Measurements from ENCODE around the gene USO1.
"Not testable (repeated sequence)": the region's sequence is repeated elsewhere in the genome, so short reads cannot be mapped to it uniquely, and the experiment has no call there.

The USO1 gene

DNA sequence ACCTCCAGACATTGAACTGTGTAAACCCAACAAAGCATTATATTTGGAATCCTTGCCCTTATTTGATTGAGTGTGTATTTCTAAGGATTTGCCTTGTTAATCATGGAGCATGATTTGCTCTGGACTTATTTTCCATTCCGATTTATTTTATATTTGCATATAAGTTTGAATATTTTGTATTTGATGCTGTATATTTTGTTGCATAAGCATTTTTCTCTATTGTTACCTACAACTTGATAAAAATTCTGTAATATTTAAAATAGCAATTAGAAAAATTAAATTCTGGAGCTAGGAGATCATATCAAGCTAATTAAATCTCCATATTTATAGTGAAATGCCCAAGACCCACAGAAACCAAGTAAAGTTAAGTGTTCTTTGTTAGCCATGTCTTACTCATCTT lies 47.2 kb downstream of the USO1 start:
- no peak for DNase-seq

GRCh38 chr4:75777589-75777988 lies 53.2 kb downstream of the USO1 start:
- no peak for DNase-seq

DNA sequence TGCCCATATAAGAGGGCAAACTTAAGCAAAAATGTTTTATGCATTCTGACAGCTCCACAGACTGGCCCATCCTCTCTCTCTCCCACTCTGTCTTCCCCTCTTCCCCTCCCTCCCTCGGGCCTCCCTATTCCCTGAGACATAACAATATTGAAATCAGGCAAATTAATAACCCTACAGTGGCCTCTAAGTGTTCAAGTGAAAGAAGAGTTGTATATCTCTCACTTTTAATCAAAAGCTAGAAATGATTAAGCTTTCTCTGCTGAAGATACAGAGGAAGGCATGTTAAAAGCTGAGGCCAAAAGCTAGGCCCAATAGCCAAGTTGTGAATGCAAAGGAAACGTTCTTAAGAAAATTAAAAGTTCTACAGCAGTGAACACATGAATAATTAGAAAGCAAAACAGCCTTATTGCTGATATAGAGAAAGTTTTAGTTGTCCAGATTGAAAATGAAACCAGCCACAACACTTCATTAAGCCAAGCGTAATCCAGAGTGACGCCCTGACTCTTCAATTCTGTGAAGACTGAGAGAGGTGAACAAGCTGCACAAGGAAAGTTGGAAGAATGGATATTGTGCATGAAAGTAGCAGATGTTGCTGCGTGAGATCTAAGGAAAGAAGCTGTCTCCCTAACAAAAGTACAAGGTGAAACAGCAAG lies 54.9 kb downstream of the USO1 start:
- DNase-seq: no peak

DNA sequence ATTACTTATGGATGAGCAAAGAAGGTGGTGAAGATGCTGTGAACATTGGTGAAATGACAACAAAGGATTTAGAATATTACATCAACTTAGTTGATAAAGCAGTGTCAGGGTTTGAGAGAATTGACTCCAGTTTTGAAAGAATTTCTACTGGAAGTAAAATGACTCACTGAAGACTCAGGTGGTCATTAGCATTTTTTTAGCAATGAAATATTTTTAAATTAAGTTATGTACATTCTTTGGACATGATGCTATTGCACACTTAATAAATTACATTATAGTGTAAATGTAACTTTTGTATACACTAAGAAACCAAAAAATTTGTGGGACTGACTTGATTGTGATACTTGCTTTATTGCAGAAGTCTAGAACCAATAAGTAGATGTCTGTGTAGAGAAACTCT lies 56.9 kb downstream of the USO1 start:
- DNase-seq: no peak

DNA sequence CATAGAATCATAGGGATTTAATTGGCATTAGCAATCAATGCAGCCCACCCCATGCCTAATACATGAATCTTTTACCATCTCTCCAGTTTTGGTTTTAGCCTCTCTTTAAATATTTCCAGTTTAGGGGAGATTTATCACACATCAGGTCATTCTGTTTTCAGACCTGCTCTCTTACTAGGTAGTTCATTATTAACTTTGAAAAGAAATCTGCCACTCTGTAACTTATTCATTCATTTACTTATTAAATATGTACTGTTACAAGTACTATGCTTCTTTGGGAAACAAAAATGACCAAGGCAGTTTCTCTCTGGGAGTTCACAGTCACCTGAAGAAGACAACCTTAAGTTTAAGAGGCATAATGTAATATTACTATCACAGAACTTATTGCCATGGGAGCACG lies 62.1 kb downstream of the USO1 start:
- DNase-seq: no peak

DNA sequence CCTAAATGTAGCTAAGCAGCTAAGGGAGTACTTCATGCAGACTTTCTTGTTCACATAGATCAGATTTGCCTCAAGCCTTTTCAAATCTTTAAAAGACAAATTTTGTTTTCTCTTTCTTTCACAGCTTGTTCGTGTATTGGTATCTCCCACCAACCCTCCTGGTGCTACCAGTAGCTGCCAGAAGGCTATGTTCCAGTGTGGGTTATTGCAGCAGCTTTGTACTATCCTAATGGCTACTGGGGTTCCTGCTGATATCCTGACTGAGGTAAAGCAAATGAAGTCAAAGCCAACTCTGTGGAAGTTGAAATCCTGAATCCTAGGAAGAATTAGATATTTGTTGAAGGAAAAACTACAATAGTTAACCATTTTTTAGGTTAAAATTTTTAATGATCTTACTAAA lies 62.6 kb downstream of the USO1 start:
- DNase-seq: no peak

- no peak for DNase-seq
Measured at GRCh38 chr4:75790024-75790423, 65.6 kb downstream of the USO1 start.

DNA sequence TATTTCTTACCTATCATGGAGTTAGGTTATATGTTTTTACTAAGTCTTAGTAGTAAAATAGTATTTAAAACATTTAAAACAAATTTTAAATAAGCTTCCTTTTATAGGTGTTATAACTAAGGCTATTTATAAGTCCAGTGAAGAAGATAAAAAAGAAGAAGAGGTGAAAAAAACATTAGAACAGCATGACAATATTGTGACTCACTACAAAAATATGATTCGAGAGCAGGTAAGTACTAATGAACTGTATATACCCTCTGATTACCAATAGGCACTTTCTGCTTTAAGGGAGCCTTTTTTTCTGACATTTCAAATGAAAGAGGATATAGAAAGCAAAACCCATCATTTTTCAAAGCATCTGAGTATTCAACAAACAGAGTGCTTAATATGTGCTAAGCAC lies 76.6 kb downstream of the USO1 start:
- DNase-seq: no peak

DNA sequence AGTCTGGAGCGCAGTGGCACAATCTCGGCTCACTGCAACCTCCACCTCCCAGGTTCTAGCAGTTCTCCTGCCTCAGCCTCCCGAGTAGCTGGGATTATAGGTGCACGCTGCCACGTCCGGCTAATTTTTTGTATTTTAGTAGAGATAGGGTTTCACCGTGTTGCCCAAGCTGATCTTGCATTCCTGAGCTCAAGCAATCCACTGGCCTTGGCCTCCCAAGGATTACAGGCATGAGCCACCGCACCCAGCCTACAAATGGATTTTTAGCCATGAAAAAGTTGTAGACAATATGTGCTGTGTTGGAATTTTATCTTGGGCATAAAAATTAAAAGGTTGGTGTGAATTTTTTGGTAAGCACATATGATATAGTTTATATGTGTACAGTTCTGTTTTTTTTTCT lies 81.7 kb downstream of the USO1 start:
- not testable (repeated sequence) for DNase-seq

- no peak for DNase-seq
Measured at GRCh38 chr4:75817901-75818300, 93.5 kb downstream of the USO1 start.

DNA sequence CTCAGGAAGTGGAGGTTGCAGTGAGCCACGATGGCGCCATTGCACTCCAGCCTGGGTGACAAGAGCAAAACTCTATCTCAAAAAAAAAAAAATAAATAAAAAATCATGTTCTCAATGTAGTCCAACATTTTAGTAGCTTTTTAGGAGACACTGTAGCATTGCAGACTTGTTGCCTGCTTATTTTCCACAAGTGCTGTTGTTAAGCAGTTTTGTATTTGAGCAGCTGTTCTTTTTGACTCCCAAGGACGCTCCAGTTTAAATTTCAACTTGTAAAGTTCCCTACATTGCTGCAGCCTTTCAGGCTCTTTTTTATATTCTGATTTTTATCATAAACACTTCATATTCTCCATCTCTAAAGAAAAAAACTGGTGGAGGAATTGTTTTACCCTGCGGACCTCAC lies 94.7 kb downstream of the USO1 start:
- no peak for DNase-seq

DNA sequence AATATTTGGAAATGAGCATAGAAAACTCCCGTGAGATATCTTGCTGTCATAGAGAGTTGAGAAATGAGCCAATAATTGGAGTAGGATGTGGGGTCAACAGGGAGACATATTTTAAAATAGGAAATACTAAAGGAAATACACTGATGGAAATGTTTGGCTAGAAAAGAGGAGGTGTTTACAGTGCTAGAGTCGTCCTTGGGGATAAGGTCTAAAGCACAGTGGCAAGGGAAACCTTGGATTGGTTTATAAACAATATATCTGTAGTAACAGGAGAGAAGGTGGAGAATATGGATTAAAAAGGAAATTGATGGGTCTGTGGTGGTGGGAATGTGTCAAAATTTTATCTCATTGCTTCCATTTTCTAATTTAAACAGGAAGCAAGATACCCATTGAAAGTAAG lies 95.8 kb downstream of the USO1 start:
- DNase-seq: no peak

- DNase-seq: no peak
Measured at GRCh38 chr4:75820676-75821075, 96.3 kb downstream of the USO1 start.

DNA sequence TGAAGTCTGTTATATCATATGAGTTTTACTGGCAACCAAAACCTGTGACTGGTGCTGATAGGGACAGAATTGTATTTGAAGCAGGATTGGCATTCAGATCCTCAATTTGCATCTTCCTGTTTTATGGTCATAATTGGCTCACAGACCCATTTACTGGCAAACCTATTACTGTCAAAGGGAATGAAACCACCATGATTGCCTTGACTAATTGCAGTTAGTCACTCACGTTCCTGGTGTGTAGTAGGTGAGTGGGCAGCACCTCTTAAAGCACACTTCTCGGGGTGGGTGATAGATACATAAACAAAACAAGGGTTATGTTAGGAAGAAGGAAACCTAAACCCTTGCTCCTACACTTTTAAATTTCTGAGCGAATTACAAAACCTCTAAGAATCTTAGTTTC lies 96.8 kb downstream of the USO1 start:
- DNase-seq: no peak

DNA sequence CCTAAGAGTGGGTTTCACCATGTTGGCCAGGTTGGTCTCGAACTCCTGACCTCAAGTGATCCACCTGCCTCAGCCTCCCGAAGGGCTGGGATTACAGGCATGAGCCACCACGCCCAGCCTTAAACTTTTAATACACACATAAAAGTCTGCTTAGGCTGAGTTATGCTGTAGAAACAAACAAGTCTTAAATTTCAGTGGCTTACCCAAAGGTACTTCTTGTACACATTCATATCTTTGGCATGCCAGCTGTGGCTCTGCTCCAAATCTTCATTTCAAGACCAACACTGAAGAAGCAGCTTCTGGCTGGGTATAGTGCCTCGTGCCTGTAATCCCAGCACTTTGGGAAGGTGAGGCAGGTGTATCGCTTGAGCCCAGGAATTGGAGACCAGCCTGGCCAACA lies 97.6 kb downstream of the USO1 start:
- no peak for DNase-seq

DNA sequence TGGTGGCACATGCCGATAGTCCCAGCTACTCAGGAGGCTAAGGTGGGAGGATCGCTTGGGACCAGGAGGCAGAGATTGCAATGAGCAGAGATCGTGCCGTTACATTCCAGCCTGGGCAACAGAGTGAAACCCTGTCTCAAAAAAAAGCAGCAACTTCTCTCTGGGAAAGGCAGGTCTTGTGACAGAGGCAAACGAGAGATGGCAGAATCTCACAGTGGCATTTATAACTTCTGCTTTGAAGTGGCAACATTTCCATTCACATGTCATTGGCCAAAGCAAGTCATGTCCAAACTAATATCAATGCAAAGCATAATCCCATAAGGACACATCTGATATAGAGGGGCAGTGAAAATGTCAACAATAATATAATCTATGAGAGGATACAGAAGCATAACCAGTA lies 98.0 kb downstream of the USO1 start:
- DNase-seq: no peak

DNA sequence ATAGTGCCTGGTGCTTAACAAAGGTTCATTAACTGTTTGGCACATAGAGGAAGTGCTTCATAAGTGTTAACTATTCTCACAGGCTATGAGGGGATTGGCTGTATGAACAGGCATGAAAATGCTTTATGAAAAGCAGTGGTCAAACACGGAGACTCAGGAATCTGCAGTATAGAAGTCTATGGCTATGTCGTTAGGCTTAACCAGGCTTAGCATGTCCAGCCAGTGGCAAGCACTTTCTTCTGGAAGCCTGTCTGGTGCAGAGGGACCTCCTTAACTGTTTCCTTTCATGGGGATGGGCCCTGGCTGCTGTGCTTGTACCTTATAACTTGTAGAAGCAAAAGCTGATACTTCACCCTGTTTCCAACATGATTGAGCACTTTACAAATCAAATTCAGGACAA lies 99.4 kb downstream of the USO1 start:
- DNase-seq: no peak

DNA sequence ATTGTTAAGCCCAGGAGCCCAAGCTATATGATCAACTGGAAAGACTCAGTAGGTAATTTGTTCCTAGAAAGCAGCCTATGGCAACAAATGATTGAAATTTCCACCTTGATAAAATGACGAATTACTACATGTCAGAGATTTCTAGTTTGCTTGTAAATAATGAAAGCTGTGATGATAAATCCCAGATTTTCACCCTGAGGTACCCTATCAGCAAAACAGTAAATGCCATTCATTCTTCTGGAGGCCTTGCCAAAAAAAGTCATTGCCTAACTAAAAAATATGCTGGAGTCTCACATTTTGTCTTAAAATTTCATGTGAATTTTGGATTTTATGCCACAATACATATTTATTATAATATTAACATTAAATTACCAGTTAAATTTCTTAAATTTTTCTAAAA lies 106.5 kb downstream of the USO1 start:
- DNase-seq: no peak

GRCh38 chr4:75831856-75832405 lies 107.6 kb downstream of the USO1 start:
- no peak for DNase-seq

DNA sequence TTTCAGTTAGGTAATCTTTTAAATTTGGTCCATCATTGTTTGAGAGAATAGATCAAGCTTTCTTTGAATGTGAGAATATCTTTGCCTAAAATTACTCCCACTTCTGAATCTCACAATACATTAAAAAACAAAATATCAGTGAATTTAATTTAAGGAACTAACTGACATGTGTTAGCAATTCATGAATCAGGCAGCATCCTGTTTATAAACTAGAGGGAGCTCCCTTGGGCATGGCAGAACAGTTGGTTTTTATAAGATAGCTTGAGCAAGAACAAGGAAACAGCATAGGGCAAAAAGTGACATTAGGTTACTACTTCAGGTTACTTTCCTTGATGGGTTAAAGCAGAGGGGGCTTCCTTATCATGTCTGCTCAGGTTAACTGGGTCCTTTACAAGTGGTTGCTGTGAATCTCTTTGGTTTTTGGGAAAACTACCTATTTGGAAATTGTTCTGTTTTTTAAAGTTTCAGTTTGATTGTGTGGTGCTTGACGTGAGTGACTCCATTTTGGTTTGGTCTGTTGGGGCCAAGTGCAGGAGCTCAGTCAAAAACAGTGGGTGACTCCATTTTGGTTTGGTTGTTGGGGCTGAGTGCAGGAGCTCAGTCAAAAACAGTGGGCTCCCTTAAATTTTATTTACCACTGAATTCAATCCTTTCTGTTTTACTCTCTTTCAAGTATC lies 109.9 kb downstream of the USO1 start:
- DNase-seq: no peak

DNA sequence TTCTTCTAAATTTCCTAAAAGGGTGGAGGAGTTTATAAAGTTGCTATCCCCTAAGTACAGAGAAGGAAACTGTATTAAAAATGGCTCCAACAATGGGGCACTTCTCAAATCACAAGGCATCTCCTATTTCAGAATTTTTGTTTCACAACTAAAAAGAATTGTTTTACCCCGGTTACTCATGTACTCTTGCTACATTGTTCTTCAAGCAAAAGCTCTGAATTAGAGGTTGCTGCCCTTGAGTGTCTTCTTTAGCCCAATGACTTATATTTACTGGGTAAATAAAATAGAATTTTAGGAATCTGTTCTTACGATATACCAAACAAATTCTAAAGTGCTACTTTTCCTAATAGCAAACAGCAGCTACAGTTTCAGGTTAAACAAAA lies 110.4 kb downstream of the USO1 start:
- no peak for DNase-seq

- no peak for DNase-seq
Measured at GRCh38 chr4:75841641-75842520, 117.5 kb downstream of the USO1 start.

GRCh38 chr4:75843596-75843995 lies 119.2 kb downstream of the USO1 start:
- no peak for DNase-seq

DNA sequence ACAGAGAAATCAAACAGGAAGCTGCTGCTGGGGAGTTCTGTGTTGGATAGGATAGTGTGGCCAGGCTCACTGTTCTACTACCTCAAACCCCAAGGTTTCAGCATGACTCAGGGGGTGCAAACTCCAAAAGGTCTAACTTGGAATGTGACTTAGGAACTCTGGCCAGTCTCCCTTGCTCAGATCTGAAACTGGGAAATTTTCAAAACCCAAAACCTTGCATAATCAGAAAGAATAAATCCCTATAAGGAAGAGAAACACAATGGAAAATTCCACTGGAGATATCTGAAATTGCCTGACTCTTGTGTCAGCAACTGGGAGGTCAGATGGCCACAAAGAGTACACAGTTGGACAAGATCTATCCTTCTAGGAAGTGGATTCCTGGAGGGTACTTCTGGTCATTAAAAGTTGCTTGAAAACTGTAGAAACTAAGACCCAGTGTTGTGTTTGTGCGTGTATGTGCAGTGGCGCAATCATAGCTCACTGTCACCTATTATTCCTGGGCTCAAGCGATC lies 119.8 kb downstream of the USO1 start:
- DNase-seq: no peak

All from NCI-H774 (cell line).